ENCODE measurements around the gene COL3A1. TPM values are rescaled to one million over a fixed set of nuclear protein-coding genes. Genes with fewer than 3 reads are reported as not detected.

The COL3A1 gene
- total and polyA plus RNA-seq, 2 of the 13 experiments (the other 11 are each of a cell fraction or from before 2014, with no cell fraction given), result 0.04 TPM; not detected in 1

- TF ChIP-seq ZNF44 (CRISPR knock-in tag; IDR thresholded peaks at IDR 0.05) (no peak), SIN3A (IDR thresholded peaks at IDR 0.05; ENCODE audit: borderline replicate concordance, low read depth, low read length) (no peak), ZNF724P (CRISPR knock-in tag; IDR thresholded peaks at IDR 0.05; ENCODE audit: borderline replicate concordance) (no peak), TARDBP (CRISPR knock-in tag; IDR thresholded peaks at IDR 0.05) (peak; percentile 56; the same call in 1 of the 2 replicates), E2F1 (CRISPR knock-in tag; IDR thresholded peaks at IDR 0.05) (no peak; the same call in 1 of the 2 replicates), JDP2 (CRISPR knock-in tag; IDR thresholded peaks at IDR 0.05; ENCODE audit: borderline replicate concordance) (no peak), ZNF678 (CRISPR knock-in tag; IDR thresholded peaks at IDR 0.05) (no peak), DNMT1 (CRISPR knock-in tag; IDR thresholded peaks at IDR 0.05) (no peak), CBFB (CRISPR knock-in tag; IDR thresholded peaks at IDR 0.05) (peak; percentile 16; the same call in 1 of the 2 replicates), GATAD2A (CRISPR knock-in tag; IDR thresholded peaks at IDR 0.05) (peak; percentile 97), SPEN (CRISPR knock-in tag; IDR thresholded peaks at IDR 0.05; ENCODE audit: low read depth) (no peak), ARHGAP35 (CRISPR knock-in tag; IDR thresholded peaks at IDR 0.05; ENCODE audit: borderline replicate concordance) (no peak), ZNF616 (CRISPR knock-in tag; IDR thresholded peaks at IDR 0.05; ENCODE audit: low read depth) (no peak), ZNF326 (CRISPR knock-in tag; IDR thresholded peaks at IDR 0.05; ENCODE audit: borderline replicate concordance) (no peak), SP2 (CRISPR knock-in tag; IDR thresholded peaks at IDR 0.05) (no peak), ZNF709 (CRISPR knock-in tag; IDR thresholded peaks at IDR 0.05) (no peak), ATF2 (CRISPR knock-in tag; IDR thresholded peaks at IDR 0.05) (peak; percentile 24; the same call in 1 of the 2 replicates)
- TF ChIP-seq, protein P1, sequence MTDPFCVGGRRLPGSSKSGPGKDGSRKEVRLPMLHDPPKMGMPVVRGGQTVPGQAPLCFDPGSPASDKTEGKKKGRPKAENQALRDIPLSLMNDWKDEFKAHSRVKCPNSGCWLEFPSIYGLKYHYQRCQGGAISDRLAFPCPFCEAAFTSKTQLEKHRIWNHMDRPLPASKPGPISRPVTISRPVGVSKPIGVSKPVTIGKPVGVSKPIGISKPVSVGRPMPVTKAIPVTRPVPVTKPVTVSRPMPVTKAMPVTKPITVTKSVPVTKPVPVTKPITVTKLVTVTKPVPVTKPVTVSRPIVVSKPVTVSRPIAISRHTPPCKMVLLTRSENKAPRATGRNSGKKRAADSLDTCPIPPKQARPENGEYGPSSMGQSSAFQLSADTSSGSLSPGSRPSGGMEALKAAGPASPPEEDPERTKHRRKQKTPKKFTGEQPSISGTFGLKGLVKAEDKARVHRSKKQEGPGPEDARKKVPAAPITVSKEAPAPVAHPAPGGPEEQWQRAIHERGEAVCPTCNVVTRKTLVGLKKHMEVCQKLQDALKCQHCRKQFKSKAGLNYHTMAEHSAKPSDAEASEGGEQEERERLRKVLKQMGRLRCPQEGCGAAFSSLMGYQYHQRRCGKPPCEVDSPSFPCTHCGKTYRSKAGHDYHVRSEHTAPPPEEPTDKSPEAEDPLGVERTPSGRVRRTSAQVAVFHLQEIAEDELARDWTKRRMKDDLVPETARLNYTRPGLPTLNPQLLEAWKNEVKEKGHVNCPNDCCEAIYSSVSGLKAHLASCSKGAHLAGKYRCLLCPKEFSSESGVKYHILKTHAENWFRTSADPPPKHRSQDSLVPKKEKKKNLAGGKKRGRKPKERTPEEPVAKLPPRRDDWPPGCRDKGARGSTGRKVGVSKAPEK (CRISPR knock-in tag; IDR thresholded peaks at IDR 0.05; ENCODE audit: borderline replicate concordance), result peak; percentile 90; the same call in 1 of the 2 replicates
- TF ChIP-seq, protein P2, sequence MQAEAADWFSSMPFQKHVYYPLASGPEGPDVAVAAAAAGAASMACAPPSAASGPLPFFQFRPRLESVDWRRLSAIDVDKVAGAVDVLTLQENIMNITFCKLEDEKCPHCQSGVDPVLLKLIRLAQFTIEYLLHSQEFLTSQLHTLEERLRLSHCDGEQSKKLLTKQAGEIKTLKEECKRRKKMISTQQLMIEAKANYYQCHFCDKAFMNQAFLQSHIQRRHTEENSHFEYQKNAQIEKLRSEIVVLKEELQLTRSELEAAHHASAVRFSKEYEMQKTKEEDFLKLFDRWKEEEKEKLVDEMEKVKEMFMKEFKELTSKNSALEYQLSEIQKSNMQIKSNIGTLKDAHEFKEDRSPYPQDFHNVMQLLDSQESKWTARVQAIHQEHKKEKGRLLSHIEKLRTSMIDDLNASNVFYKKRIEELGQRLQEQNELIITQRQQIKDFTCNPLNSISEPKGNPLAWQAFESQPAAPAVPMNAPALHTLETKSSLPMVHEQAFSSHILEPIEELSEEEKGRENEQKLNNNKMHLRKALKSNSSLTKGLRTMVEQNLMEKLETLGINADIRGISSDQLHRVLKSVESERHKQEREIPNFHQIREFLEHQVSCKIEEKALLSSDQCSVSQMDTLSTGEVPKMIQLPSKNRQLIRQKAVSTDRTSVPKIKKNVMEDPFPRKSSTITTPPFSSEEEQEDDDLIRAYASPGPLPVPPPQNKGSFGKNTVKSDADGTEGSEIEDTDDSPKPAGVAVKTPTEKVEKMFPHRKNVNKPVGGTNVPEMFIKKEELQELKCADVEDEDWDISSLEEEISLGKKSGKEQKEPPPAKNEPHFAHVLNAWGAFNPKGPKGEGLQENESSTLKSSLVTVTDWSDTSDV (CRISPR knock-in tag; IDR thresholded peaks at IDR 0.05), result no peak
- TF ChIP-seq, protein P3, sequence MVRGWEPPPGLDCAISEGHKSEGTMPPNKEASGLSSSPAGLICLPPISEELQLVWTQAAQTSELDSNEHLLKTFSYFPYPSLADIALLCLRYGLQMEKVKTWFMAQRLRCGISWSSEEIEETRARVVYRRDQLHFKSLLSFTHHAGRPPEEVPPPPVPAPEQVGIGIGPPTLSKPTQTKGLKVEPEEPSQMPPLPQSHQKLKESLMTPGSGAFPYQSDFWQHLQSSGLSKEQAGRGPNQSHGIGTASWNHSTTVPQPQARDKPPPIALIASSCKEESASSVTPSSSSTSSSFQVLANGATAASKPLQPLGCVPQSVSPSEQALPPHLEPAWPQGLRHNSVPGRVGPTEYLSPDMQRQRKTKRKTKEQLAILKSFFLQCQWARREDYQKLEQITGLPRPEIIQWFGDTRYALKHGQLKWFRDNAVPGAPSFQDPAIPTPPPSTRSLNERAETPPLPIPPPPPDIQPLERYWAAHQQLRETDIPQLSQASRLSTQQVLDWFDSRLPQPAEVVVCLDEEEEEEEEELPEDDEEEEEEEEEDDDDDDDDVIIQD (CRISPR knock-in tag; IDR thresholded peaks at IDR 0.05; ENCODE audit: low read depth), result peak; percentile 64; the same call in 1 of the 2 replicates
Measured at GRCh38 chr2:189050165-189050712, 76.1 kb downstream of the COL3A1 start (continued).
